ENCODE results near the gene OGFR.

Gene OGFR

DNA sequence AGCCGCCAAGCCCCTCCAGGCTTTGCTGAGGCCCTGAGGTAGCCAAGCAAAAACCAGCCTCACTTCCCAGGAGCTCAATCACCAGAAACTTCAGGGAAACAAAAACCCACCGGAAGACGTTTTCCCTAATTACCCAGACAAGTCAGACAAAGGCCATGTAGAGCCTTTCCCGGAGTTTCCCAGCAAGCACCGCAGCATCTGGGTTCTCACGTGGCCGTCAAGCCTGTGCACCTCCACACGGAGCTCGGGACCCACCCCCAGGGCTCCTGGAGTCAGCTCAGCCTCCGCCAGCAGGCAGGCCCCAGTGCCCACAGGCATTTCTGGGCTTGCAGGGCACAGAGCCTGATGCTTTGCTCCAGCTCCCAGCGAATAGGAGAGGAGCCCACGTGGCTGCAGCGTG is 18.5 kb upstream of the OGFR start:
- no peaks in the 10 kb centered on the region for H4K20me1 ChIP-seq (ENCODE audit: control insufficient read depth, insufficient read depth, low read depth, low read length)
- H3K27ac ChIP-seq (ENCODE audit: low read depth, low read length): no peak overlapping the region
- H3K27me3 ChIP-seq (ENCODE audit: control insufficient read depth, low read length): peaks cover 9% of the 10 kb centered on the region
- no peaks in the 10 kb centered on the region for H3K9me2 ChIP-seq (replicated peaks; ENCODE audit: control insufficient read depth, low read length)
- H3K4me2 ChIP-seq (ENCODE audit: low read length): no peak overlapping the region
- H3F3A ChIP-seq (ENCODE audit: control insufficient read depth, insufficient read depth): no peaks in the 10 kb centered on the region
- H3K4me3 ChIP-seq (ENCODE audit: low read length): no peak overlapping the region
- H3K36me3 ChIP-seq (ENCODE audit: control insufficient read depth, low read length): no peaks in the 10 kb centered on the region
- H3K9me3 ChIP-seq (ENCODE audit: control insufficient read depth, insufficient read depth, low read length): no peaks in the 10 kb centered on the region
- no peaks in the 10 kb centered on the region for H3K79me2 ChIP-seq (ENCODE audit: control insufficient read depth, low read length)
- H3K4me1 ChIP-seq (ENCODE audit: control insufficient read depth, low read length): peaks cover 4% of the 10 kb centered on the region; the same call in 1 of the 2 replicates
- TF ChIP-seq, protein P1, sequence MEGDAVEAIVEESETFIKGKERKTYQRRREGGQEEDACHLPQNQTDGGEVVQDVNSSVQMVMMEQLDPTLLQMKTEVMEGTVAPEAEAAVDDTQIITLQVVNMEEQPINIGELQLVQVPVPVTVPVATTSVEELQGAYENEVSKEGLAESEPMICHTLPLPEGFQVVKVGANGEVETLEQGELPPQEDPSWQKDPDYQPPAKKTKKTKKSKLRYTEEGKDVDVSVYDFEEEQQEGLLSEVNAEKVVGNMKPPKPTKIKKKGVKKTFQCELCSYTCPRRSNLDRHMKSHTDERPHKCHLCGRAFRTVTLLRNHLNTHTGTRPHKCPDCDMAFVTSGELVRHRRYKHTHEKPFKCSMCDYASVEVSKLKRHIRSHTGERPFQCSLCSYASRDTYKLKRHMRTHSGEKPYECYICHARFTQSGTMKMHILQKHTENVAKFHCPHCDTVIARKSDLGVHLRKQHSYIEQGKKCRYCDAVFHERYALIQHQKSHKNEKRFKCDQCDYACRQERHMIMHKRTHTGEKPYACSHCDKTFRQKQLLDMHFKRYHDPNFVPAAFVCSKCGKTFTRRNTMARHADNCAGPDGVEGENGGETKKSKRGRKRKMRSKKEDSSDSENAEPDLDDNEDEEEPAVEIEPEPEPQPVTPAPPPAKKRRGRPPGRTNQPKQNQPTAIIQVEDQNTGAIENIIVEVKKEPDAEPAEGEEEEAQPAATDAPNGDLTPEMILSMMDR (IDR thresholded peaks at IDR 0.05; ENCODE audit: low read depth, low read length, poor library complexity, severe bottlenecking): no peak
- TF ChIP-seq EZH2phosphoT487 (IDR thresholded peaks at IDR 0.05; ENCODE audit: borderline replicate concordance, low read length): no peak

- peaks cover 9% of the 10 kb centered on the region for H3K27me3 ChIP-seq (ENCODE audit: control insufficient read depth, low read length)
- no peak overlapping the region for H3K4me3 ChIP-seq (ENCODE audit: low read length)
- no peaks in the 10 kb centered on the region for H3F3A ChIP-seq (ENCODE audit: control insufficient read depth, insufficient read depth)
- no peaks in the 10 kb centered on the region for H3K36me3 ChIP-seq (ENCODE audit: control insufficient read depth, low read length)
- no peaks in the 10 kb centered on the region for H3K79me2 ChIP-seq (ENCODE audit: control insufficient read depth, low read length)
- no peak for TF ChIP-seq EZH2phosphoT487 (IDR thresholded peaks at IDR 0.05; ENCODE audit: borderline replicate concordance, low read length)
- TF ChIP-seq, protein P1 (IDR thresholded peaks at IDR 0.05; ENCODE audit: low read depth, low read length, poor library complexity, severe bottlenecking): no peak
- no peaks in the 10 kb centered on the region for H4K20me1 ChIP-seq (ENCODE audit: control insufficient read depth, insufficient read depth, low read depth, low read length)
- no peak overlapping the region for H3K27ac ChIP-seq (ENCODE audit: low read depth, low read length)
- no peaks in the 10 kb centered on the region for H3K9me3 ChIP-seq (ENCODE audit: control insufficient read depth, insufficient read depth, low read length)
- H3K4me1 ChIP-seq (ENCODE audit: control insufficient read depth, low read length): peaks cover 6% of the 10 kb centered on the region; the same call in 1 of the 2 replicates
- H3K4me2 ChIP-seq (ENCODE audit: low read length): no peak overlapping the region
- no peaks in the 10 kb centered on the region for H3K9me2 ChIP-seq (replicated peaks; ENCODE audit: control insufficient read depth, low read length)
Observed at GRCh38 chr20:62787321-62787720, 17.3 kb upstream of the OGFR start.

DNA sequence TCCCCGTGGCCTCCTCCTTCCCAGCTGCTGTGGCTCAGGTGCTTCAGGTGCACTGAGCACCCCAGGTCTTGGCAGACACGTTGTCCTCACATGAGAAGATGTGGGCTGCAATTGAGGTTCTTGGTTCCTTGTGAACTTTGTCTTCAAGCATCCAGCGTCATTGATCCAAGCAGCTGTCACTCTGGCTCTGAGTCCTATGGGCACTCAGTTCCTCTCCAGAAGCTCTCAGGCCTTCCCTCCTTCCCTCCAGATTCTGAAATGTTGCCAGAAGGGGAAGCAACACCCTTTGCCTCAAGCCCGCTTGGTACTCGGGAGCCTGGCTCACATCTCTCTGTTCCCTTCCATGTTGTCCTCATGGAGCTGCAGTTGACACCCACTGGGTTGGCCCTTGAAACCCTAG is 16.8 kb upstream of the OGFR start:
- Histone ChIP-seq H3K27ac (ENCODE audit: low read depth, low read length) (no peak overlapping the region), H3K79me2 (ENCODE audit: control insufficient read depth, low read length) (no peaks in the 10 kb centered on the region), H3K36me3 (ENCODE audit: control insufficient read depth, low read length) (no peaks in the 10 kb centered on the region), H3K27me3 (ENCODE audit: control insufficient read depth, low read length) (peaks cover 9% of the 10 kb centered on the region), H3K4me2 (ENCODE audit: low read length) (no peak overlapping the region), H3K9me3 (ENCODE audit: control insufficient read depth, insufficient read depth, low read length) (no peaks in the 10 kb centered on the region), H3F3A (ENCODE audit: control insufficient read depth, insufficient read depth) (no peaks in the 10 kb centered on the region), H3K4me1 (ENCODE audit: control insufficient read depth, low read length) (peaks cover 4% of the 10 kb centered on the region; the same call in 1 of the 2 replicates), H4K20me1 (ENCODE audit: control insufficient read depth, insufficient read depth, low read depth, low read length) (no peaks in the 10 kb centered on the region), H3K9me2 (replicated peaks; ENCODE audit: control insufficient read depth, low read length) (no peaks in the 10 kb centered on the region), H3K4me3 (ENCODE audit: low read length) (no peak overlapping the region)
- TF ChIP-seq, protein P1 (IDR thresholded peaks at IDR 0.05; ENCODE audit: low read depth, low read length, poor library complexity, severe bottlenecking): no peak
- no peak for TF ChIP-seq EZH2phosphoT487 (IDR thresholded peaks at IDR 0.05; ENCODE audit: borderline replicate concordance, low read length)

All from DOHH2 (cell line).